ENCODE data around the gene RBMS1. TPM values are rescaled to one million over a fixed set of nuclear protein-coding genes. Genes with fewer than 3 reads are reported as not detected.
A peak's percentile ranks its signal among the peaks of the same experiment; 100 is the strongest.

The RBMS1 gene
- total RNA-seq, 6 experiments from 2014 or later = 8.5 to 21.4 (median 14.3) TPM

DNA sequence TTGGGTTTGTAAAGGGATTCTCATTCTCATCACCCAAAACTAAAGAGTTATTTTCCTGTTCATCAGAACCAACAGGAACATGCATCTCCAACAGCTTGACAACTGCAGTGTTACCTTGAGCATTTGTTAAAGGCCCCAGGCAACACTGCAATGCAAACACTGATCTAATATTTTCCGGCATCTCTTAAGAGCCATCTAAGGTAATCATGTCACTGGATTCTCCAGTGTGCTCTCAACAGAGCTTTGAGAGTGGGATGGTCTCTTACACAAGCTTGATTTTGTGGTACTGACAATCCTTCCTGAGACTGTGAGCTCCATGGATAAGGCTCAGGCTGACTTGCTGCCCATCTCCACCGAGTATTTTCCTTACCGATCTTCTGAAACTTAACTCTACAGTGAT is 203.0 kb downstream of the RBMS1 start:
- no peak for ATAC-seq
- TF ChIP-seq, protein P1, sequence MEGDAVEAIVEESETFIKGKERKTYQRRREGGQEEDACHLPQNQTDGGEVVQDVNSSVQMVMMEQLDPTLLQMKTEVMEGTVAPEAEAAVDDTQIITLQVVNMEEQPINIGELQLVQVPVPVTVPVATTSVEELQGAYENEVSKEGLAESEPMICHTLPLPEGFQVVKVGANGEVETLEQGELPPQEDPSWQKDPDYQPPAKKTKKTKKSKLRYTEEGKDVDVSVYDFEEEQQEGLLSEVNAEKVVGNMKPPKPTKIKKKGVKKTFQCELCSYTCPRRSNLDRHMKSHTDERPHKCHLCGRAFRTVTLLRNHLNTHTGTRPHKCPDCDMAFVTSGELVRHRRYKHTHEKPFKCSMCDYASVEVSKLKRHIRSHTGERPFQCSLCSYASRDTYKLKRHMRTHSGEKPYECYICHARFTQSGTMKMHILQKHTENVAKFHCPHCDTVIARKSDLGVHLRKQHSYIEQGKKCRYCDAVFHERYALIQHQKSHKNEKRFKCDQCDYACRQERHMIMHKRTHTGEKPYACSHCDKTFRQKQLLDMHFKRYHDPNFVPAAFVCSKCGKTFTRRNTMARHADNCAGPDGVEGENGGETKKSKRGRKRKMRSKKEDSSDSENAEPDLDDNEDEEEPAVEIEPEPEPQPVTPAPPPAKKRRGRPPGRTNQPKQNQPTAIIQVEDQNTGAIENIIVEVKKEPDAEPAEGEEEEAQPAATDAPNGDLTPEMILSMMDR (IDR thresholded peaks at IDR 0.05) = no peak
- TF ChIP-seq POLR2A (IDR thresholded peaks at IDR 0.05) = no peak
- no peaks in the 10 kb centered on the region for H3K9me3 ChIP-seq
- intact Hi-C loops (cut with DNase I) = no loop called here
- no peaks in the 10 kb centered on the region for H3K4me1 ChIP-seq
- H3K27me3 ChIP-seq = no peaks in the 10 kb centered on the region
- WGBS (ENCODE audit: insufficient coverage, low coverage, low lambda C conversion rate, missing lambda C conversion rate) = 84% methylated on average over 3 of the region's 3 CpGs
- no peak overlapping the region for H3K27ac ChIP-seq
- no peak overlapping the region for H3K4me3 ChIP-seq
- no peak for DNase-seq
- H3K36me3 ChIP-seq = no peaks in the 10 kb centered on the region

DNA sequence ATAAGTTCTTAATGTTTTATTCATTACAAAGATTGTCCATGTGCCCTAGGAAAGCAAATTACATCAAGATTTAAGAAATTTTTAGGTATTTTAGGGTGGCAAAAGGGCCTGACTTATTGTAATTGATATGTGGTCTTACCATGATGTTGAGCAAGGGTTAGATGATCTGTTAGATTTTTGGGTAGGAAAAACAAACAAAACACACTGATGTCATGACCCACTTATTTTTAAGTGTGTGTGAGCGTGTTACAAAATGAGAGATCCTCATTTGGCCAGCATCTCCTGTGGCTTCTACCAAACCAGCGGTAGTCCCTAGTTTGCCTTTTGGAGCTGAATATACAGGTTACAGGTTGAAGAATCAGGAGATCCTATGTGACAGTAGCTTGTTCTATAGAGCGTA is 203.8 kb downstream of the RBMS1 start:
- ATAC-seq = peak in 2 of 4 donors; percentile 39 to 46
- Histone ChIP-seq H3K27ac (no peak overlapping the region), H3K27me3 (no peaks in the 10 kb centered on the region), H3K4me3 (no peak overlapping the region), H3K9me3 (no peaks in the 10 kb centered on the region), H3K36me3 (peaks cover 0 to under 1% (median 0%) of the 10 kb centered on the region in 4 donors), H3K4me1 (no peaks in the 10 kb centered on the region)
- DNase-seq = no peak
- no peak for TF ChIP-seq POLR2A (IDR thresholded peaks at IDR 0.05)
- TF ChIP-seq, protein P1 (IDR thresholded peaks at IDR 0.05) = no peak
- 70% methylated on average over 3 of the region's 3 CpGs for WGBS (ENCODE audit: insufficient coverage, low coverage, low lambda C conversion rate, missing lambda C conversion rate)
- intact Hi-C loops (cut with DNase I) = no loop called here

DNA sequence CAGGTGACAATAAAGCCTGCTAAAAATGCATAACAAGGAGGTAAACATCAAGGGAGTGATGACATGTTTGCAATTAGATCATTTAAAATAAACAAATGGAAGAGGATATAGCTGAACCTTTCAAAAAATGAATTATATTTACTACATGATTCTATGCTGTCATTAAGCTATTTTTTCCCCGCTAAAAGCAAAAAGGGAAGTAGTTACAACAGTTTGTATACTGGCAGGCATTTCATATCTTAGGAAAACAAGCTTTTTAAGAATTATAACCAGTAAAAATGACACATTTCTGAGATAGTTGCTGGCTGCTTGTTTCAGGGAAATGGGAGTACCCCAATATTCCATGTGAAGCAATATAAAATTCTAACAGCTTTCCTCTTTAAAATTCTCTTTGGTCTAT is 204.5 kb downstream of the RBMS1 start:
- Histone ChIP-seq H3K27me3 (no peaks in the 10 kb centered on the region), H3K9me3 (no peaks in the 10 kb centered on the region), H3K4me1 (no peaks in the 10 kb centered on the region), H3K27ac (no peak overlapping the region), H3K4me3 (no peak overlapping the region), H3K36me3 (peaks cover 0 to 7% (median 2%) of the 10 kb centered on the region in 4 donors)
- WGBS (ENCODE audit: insufficient coverage, low coverage, low lambda C conversion rate, missing lambda C conversion rate) = 46% methylated on average over 1 of the region's 1 CpG
- no peak for TF ChIP-seq POLR2A (IDR thresholded peaks at IDR 0.05)
- TF ChIP-seq, protein P1 (IDR thresholded peaks at IDR 0.05) = no peak
- ATAC-seq = no peak
- DNase-seq = no peak
- intact Hi-C loops (cut with DNase I) = no loop called here

DNA sequence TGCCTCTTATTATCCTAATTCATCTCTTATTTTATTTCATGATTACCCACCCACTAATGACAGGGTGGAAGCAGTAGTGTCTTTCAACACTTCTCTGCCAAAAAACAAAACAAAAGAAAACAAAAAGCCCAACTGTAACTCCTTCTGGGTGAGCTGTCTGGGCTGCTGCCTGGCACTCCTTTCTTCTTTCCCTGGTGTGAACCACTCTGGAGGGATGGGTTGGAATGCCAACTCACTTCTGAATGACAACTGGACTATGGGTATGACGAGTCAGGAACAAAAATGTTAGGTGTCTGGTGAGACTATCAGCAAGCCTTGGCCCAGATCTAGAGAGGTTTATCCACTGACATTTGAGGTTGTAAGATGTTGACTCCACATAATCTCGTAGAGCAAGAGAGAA is 205.3 kb downstream of the RBMS1 start:
- H3K36me3 ChIP-seq = peaks cover 0 to 7% (median 2%) of the 10 kb centered on the region in 4 donors
- no peaks in the 10 kb centered on the region for H3K27me3 ChIP-seq
- DNase-seq = no peak
- 74% methylated on average over 2 of the region's 2 CpGs for WGBS (ENCODE audit: insufficient coverage, low coverage, low lambda C conversion rate, missing lambda C conversion rate)
- no peak overlapping the region for H3K4me3 ChIP-seq
- no peak for TF ChIP-seq POLR2A (IDR thresholded peaks at IDR 0.05)
- TF ChIP-seq, protein P1 (IDR thresholded peaks at IDR 0.05) = no peak
- H3K4me1 ChIP-seq = no peaks in the 10 kb centered on the region
- no peak overlapping the region for H3K27ac ChIP-seq
- no peak for ATAC-seq
- H3K9me3 ChIP-seq = no peaks in the 10 kb centered on the region
- intact Hi-C loops (cut with DNase I) = no loop called here

DNA sequence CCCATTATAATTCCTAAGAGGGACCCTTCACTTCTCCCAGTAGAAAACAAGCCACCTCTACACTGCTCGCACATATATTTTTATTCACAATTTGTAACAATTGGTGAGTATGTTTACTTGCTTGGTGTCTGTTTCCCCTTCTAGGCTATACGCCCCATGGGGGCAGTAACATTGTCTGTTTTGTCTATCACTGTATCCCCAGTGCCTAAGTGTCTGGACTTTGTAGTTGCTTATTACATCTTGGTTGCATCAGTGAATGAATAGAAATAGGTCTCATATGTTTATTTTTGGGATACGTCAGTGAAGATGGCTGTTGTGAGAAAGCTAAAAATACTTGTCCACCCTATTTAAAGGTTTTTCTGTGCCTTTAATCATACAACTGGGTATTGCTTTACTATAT is 206.1 kb downstream of the RBMS1 start:
- intact Hi-C loops (cut with DNase I) = no loop called here
- Histone ChIP-seq H3K4me3 (no peak overlapping the region), H3K27me3 (no peaks in the 10 kb centered on the region), H3K4me1 (no peaks in the 10 kb centered on the region), H3K9me3 (no peaks in the 10 kb centered on the region), H3K27ac (no peak overlapping the region), H3K36me3 (peaks cover 0 to 7% (median 2%) of the 10 kb centered on the region in 4 donors)
- WGBS (ENCODE audit: insufficient coverage, low coverage, low lambda C conversion rate, missing lambda C conversion rate) = 64% methylated on average over 3 of the region's 3 CpGs
- DNase-seq (no peak), ATAC-seq (no peak)
- no peak for TF ChIP-seq POLR2A (IDR thresholded peaks at IDR 0.05)
- TF ChIP-seq, protein P1 (IDR thresholded peaks at IDR 0.05) = no peak

All from right lobe of liver (tissue), 6 donors.